ENCODE results near the gene MYBPC3.
A peak's percentile ranks its signal among the peaks of the same experiment; 100 is the strongest.

The MYBPC3 gene

GRCh38 chr11:47374720-47375019, 22.2 kb upstream of the MYBPC3 start:
- no peak for TF ChIP-seq CTCF (IDR thresholded peaks at IDR 0.05; ENCODE audit: borderline replicate concordance, control extremely low read depth, extremely low read depth, insufficient read depth, missing control alignments)
- in situ Hi-C loops (cut with MboI; ENCODE audit: low sequenced_read_pairs, unreplicated experiment) = no loop called here
- no peak for DNase-seq (ENCODE audit: low spot score)

GRCh38 chr11:47373876-47374719, 21.6 kb upstream of the MYBPC3 start:
- peak; percentile 92 for TF ChIP-seq CTCF (IDR thresholded peaks at IDR 0.05; ENCODE audit: borderline replicate concordance, control extremely low read depth, extremely low read depth, insufficient read depth, missing control alignments)
- in situ Hi-C loops (cut with MboI; ENCODE audit: low sequenced_read_pairs, unreplicated experiment) = no loop called here
- peak; percentile 86 for DNase-seq (ENCODE audit: low spot score)

- in situ Hi-C loops (cut with MboI; ENCODE audit: low sequenced_read_pairs, unreplicated experiment) = no loop called here
- DNase-seq (ENCODE audit: low spot score) = no peak
- TF ChIP-seq CTCF (IDR thresholded peaks at IDR 0.05; ENCODE audit: borderline replicate concordance, control extremely low read depth, extremely low read depth, insufficient read depth, missing control alignments) = no peak
Measured at GRCh38 chr11:47372422-47372821, 19.9 kb upstream of the MYBPC3 start.

GRCh38 chr11:47369676-47370075, 17.2 kb upstream of the MYBPC3 start:
- no peak for TF ChIP-seq CTCF (IDR thresholded peaks at IDR 0.05; ENCODE audit: borderline replicate concordance, control extremely low read depth, extremely low read depth, insufficient read depth, missing control alignments)
- no peak for DNase-seq (ENCODE audit: low spot score)
- in situ Hi-C loops (cut with MboI; ENCODE audit: low sequenced_read_pairs, unreplicated experiment) = no loop called here

GRCh38 chr11:47366020-47366490, 13.6 kb upstream of the MYBPC3 start:
- in situ Hi-C loops (cut with MboI; ENCODE audit: low sequenced_read_pairs, unreplicated experiment) = no loop called here
- TF ChIP-seq CTCF (IDR thresholded peaks at IDR 0.05; ENCODE audit: borderline replicate concordance, control extremely low read depth, extremely low read depth, insufficient read depth, missing control alignments) = no peak
- no peak for DNase-seq (ENCODE audit: low spot score)

GRCh38 chr11:47361419-47361818, 8.9 kb upstream of the MYBPC3 start:
- DNase-seq (ENCODE audit: low spot score) = no peak
- in situ Hi-C loops (cut with MboI; ENCODE audit: low sequenced_read_pairs, unreplicated experiment) = no loop called here
- TF ChIP-seq CTCF (IDR thresholded peaks at IDR 0.05; ENCODE audit: borderline replicate concordance, control extremely low read depth, extremely low read depth, insufficient read depth, missing control alignments) = no peak
